Measurements from ENCODE around the gene GON4L.
A peak's percentile ranks its signal among the peaks of the same experiment; 100 is the strongest.
"Not testable (repeated sequence)": the region's sequence is repeated elsewhere in the genome, so short reads cannot be mapped to it uniquely, and the experiment has no call there.

Gene GON4L

DNA sequence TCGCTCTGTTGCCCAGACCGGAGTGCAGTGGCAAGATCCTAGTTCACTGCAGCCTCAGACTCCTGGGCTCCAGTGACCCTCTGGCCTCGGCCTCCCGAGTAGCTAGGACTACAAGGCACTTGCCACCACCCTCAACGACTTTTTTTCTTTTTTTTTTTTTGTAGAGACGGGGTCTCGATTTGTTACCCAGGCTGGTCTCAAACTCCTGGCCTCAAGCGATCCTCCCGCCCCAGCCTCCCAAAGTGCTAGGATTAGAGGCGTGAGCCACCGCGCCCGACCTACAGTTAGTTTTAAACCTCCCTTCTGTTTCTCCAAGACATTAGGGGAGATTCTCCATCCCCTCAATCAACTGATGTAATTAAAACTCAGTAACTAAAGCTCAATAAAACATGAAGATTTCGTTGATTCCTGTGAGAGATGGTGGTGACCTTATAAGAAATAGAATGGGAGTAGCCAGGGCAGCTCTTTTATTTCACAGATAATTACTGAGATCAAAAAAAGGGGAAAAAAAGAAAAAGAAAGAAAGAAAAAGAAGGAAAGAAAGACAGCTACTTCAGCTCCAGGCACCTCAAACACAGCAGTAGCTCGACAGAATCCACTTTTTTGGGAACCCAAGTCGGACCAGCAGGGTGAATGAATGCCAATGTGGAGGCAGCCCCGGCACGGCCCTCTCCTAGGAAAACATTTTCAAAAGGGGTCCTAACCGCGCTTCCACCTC lies 598 bp downstream of the GON4L start:
- peak overlapping the region; percentile 75 for H3K27ac ChIP-seq
- TF ChIP-seq, protein P1, sequence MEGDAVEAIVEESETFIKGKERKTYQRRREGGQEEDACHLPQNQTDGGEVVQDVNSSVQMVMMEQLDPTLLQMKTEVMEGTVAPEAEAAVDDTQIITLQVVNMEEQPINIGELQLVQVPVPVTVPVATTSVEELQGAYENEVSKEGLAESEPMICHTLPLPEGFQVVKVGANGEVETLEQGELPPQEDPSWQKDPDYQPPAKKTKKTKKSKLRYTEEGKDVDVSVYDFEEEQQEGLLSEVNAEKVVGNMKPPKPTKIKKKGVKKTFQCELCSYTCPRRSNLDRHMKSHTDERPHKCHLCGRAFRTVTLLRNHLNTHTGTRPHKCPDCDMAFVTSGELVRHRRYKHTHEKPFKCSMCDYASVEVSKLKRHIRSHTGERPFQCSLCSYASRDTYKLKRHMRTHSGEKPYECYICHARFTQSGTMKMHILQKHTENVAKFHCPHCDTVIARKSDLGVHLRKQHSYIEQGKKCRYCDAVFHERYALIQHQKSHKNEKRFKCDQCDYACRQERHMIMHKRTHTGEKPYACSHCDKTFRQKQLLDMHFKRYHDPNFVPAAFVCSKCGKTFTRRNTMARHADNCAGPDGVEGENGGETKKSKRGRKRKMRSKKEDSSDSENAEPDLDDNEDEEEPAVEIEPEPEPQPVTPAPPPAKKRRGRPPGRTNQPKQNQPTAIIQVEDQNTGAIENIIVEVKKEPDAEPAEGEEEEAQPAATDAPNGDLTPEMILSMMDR (conservative IDR thresholded peaks at IDR 0.05; ENCODE audit: low read depth), result no peak
- no peak for DNase-seq (ENCODE audit: low spot score)
- CTCF ChIA-PET, result interaction anchor here (0.5 to 0.7 kb wide), 3 partner anchors 173 to 794 kb away, joined by 3 to 4 read pairs (median 4); no protein-coding TSS in a partner anchor
- POLR2A ChIA-PET (ENCODE audit: low non-redundant PET), result interaction anchor here (0.7 kb wide), 1 partner anchor 858 kb away, joined by 3 read pairs; no protein-coding TSS in a partner anchor

DNA sequence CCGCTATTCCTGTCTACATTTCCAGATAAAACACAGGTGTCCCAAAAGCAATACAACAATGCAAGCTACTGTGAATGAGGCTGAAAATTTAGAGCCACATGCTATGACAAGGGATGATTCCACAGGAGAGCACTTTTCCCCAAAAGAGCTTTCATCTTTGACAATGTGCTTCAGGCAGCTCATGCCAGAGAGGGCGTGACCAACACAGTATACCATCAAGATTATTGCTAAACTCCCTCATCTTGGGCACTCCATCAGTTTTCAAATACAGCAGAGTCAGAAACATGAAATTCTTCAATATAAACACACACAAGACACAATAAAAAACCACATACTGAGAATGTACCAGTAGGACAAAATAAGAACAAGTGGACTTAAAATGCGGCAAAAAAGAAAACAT lies 6.7 kb downstream of the GON4L start:
- no peak for DNase-seq (ENCODE audit: low spot score)
- no peak overlapping the region for H3K27ac ChIP-seq
- TF ChIP-seq, protein P1 (conservative IDR thresholded peaks at IDR 0.05; ENCODE audit: low read depth), result no peak
- CTCF ChIA-PET, result no interaction called here
- POLR2A ChIA-PET (ENCODE audit: low non-redundant PET), result no interaction called here

DNA sequence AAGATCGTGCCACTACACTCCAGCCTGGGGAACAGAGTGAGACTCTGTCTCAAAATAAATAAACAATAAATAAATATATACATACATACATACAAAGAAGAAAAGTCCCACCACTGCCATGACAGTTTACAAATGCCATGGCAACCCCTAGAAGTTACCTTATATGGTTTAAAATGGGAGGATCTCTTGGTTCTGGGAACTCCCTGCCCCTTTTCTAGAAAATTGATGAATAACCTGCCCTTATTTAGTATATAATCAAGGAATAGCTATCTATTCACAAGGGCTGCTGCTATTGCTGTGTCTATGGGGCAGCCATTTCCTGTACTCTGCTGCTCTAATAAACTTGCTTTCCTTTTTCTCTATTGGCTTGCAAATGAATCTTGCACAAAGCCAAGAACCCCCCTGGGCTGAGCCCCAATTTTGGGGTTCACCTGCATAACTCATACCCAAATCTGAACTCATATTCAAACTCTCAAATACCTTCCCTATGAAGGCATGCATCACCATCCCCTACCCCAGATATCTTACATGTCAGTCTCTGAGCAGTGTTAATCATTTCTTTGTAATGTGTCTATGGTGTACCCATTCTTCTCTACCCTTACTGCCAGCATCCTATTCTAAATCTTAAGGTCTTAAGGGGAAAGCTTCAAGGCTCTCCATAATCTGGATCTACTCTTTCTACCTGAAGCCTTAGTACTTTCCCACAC lies 9.0 kb downstream of the GON4L start:
- ChIA-PET POLR2A (ENCODE audit: low non-redundant PET) (no interaction called here), CTCF (no interaction called here)
- H3K27ac ChIP-seq, result no peak overlapping the region
- DNase-seq (ENCODE audit: low spot score), result no peak
- TF ChIP-seq, protein P1 (conservative IDR thresholded peaks at IDR 0.05; ENCODE audit: low read depth), result no peak

DNA sequence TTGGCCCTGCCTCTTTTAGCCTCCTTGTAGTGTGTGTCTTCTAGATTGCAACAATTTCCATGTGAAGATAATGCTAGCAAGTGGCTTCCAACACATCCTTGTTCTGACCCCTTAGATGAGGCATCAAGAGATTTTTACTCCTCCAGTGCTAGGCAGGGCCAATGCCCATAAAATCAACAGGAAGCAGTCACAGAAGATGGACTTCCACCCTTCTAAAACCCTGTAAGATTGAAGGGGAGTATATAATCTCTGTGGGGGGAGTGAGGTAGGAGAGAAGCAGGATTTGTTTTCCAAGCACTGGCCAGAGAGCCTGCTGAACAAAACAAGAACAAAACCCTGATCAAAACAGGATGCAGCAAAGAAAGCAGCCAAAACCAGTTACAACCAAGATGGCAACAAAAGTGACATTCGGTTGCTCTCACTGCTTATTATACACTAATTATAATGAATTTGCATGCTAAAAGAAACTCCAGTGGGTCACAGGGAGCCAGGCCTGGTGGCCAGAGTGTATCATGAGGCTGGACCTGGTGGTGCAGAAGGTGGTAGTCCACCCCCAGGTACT lies 12.1 kb downstream of the GON4L start:
- POLR2A ChIA-PET (ENCODE audit: low non-redundant PET), result no interaction called here
- no peak for DNase-seq (ENCODE audit: low spot score)
- TF ChIP-seq, protein P1 (conservative IDR thresholded peaks at IDR 0.05; ENCODE audit: low read depth), result no peak
- CTCF ChIA-PET, result no interaction called here
- no peak overlapping the region for H3K27ac ChIP-seq

DNA sequence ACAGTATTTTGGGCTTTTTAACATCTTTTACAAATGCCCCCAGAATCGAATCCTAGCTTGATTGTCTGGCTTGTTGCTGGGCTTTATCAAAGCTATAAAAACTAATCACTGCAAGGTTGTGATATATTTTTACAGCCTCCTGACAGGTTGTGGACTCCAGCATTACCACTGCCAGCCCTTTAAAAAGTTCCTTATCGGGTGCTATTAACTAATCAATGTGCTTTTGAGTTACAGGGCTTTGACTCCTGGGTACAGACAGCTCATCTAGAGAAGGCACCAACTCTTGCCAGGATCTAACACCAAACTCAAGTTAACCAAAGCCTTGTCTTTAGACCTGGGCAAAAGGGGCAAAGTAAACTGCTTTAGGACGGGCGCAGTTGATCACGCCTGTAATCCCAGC lies 16.6 kb downstream of the GON4L start:
- no peak for DNase-seq (ENCODE audit: low spot score)
- TF ChIP-seq, protein P1 (conservative IDR thresholded peaks at IDR 0.05; ENCODE audit: low read depth), result no peak
- ChIA-PET CTCF (interaction anchor here (0.6 to 0.7 kb wide), 2 partner anchors 23 to 82 kb away, joined by 3 read pairs; no protein-coding TSS in a partner anchor), POLR2A (ENCODE audit: low non-redundant PET) (no interaction called here)
- H3K27ac ChIP-seq, result no peak overlapping the region

DNA sequence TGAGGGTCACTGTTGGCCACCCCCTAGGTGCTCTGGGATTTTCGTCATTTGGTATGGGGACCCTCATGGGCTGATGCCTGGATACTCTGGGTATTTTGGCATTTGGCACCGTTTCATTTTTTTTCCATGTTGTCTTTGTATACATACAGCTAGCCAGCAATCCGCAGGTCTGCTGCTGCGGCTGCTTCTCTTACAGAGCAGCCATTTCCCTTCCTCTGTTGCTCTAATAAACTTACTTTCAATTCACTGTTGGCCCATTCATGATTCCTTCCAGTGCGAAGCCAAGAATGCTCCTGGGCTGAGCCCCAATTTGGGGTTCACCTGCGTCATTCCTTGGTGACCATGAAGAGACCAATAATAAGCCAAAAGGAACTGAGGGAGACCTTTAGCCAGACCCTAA lies 21.5 kb downstream of the GON4L start:
- no peak for DNase-seq (ENCODE audit: low spot score)
- H3K27ac ChIP-seq, result no peak overlapping the region
- POLR2A ChIA-PET (ENCODE audit: low non-redundant PET), result no interaction called here
- CTCF ChIA-PET, result no interaction called here
- TF ChIP-seq, protein P1 (conservative IDR thresholded peaks at IDR 0.05; ENCODE audit: low read depth), result no peak

DNA sequence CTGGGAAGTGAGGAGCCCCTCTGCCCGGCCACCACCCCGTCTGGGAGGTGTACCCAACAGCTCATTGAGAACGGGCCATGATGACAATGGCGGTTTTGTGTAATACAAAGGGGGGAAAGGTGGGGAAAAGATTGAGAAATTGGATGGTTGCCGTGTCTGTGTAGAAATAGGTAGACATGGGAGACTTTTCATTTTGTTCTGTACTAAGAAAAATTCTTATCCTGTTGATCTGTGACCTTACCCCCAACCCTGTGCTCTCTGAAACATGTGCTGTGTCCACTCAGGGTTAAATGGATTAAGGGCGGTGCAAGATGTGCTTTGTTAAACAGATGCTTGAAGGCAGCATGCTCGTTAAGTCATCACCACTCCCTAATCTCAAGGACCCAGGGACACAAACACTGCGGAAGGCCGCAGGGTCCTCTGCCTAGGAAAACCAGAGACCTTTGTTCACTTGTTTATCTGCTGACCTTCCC lies 22.1 kb downstream of the GON4L start:
- CTCF ChIA-PET; H3K27ac ChIP-seq; DNase-seq (ENCODE audit: low spot score); POLR2A ChIA-PET (ENCODE audit: low non-redundant PET): not testable (repeated sequence)
